Cardiac muscle cell (in vitro differentiated cells and primary cell): ENCODE data around the gene UBE2D2. TPM values are rescaled to one million over a fixed set of nuclear protein-coding genes. Genes with fewer than 3 reads are reported as not detected.
A peak's percentile ranks its signal among the peaks of the same experiment; 100 is the strongest.

ENCODE experiments used
- DNase-seq, 2 donors: peaks; one replicate each; pipeline versions ENCODE4 v3.0.0 to v3.0.0-alpha.2; 2010 to 2017; ENCODE audit warnings: low read depth in 1 of 2, low spot score in 1 of 2
- H3K27ac ChIP-seq: fragments of 200-600 bp; sonication (generic); 2 replicates; pipeline ENCODE4 v1.5.1; 2016
- H3K27me3 ChIP-seq: fragments of 200-600 bp; sonication (generic); 2 replicates; pipeline ENCODE4 v1.6.0; 2016; ENCODE audit warnings: control low read depth
- H3K36me3 ChIP-seq: fragments of 200-600 bp; sonication (generic); 2 replicates; pipeline ENCODE4 v1.5.1; 2016; ENCODE audit warnings: control low read depth
- H3K4me1 ChIP-seq: fragments of 200-600 bp; sonication (generic); 2 replicates; pipeline ENCODE4 v1.8.1; 2017; ENCODE audit warnings: low read depth, mild to moderate bottlenecking, mixed run types
- H3K4me3 ChIP-seq: fragments of 200-600 bp; sonication (generic); 2 replicates; pipeline ENCODE4 v1.5.1; 2016; ENCODE audit warnings: mild to moderate bottlenecking
- H3K9me3 ChIP-seq: fragments of 200-600 bp; sonication (generic); 2 replicates; pipeline ENCODE4 v1.5.1; 2017; ENCODE audit warnings: low read depth, mild to moderate bottlenecking, control low read depth
- CTCF ChIP-seq: IDR thresholded peaks from 2 replicates; pipeline ENCODE4 v1.5.1; 2012; ENCODE audit warnings: low read depth, mild to moderate bottlenecking, low read length
- polyA plus RNA-seq: library from polyadenylated mRNA; unstranded; fragments of >200 nt; fragmentation: Nextera tagmentation; extraction: Ambion mirVana; gene quantifications from 2 replicates; pipeline ENCODE4 v1.2.1, GENCODE V29; 2016
- total RNA-seq: library from RNA; depleted of rRNA; stranded (reverse); fragments of >200 nt; gene quantifications from 2 replicates; pipeline ENCODE4 v1.2.3, GENCODE V29; 2016

UBE2D2 gene
- total and polyA plus RNA-seq, 2 experiments from 2014 or later: 236 to 338 TPM

GRCh38 chr5:139658501-139658927 lies 97.4 kb downstream of the UBE2D2 start:
- no peaks in the 10 kb centered on the region for H3K9me3 ChIP-seq
- H3K4me1 ChIP-seq: peaks cover 64% of the 10 kb centered on the region
- DNase-seq: peak in 1 of 2 donors; percentile 60
- no peaks in the 10 kb centered on the region for H3K36me3 ChIP-seq
- H3K4me3 ChIP-seq: no peak overlapping the region
- no peak for TF ChIP-seq CTCF
- H3K27me3 ChIP-seq: no peaks in the 10 kb centered on the region
- peak overlapping the region; percentile 99 for H3K27ac ChIP-seq

- H3K27ac ChIP-seq: peak overlapping the region; percentile 99
- H3K36me3 ChIP-seq: no peaks in the 10 kb centered on the region
- no peaks in the 10 kb centered on the region for H3K9me3 ChIP-seq
- no peaks in the 10 kb centered on the region for H3K27me3 ChIP-seq
- DNase-seq: peak; percentile 58 to 63
- peaks cover 58% of the 10 kb centered on the region for H3K4me1 ChIP-seq
- no peak overlapping the region for H3K4me3 ChIP-seq
- no peak for TF ChIP-seq CTCF
These were observed 98.0 kb downstream of the UBE2D2 start for GRCh38 chr5:139658928-139659667.

- H3K27me3 ChIP-seq: no peaks in the 10 kb centered on the region
- TF ChIP-seq CTCF: no peak
- peak in 1 of 2 donors; percentile 69 for DNase-seq
- H3K9me3 ChIP-seq: no peaks in the 10 kb centered on the region
- peaks cover 52% of the 10 kb centered on the region for H3K4me1 ChIP-seq
- no peak overlapping the region for H3K4me3 ChIP-seq
- peak overlapping the region; percentile 99 for H3K27ac ChIP-seq
- H3K36me3 ChIP-seq: no peaks in the 10 kb centered on the region
These were observed 98.6 kb downstream of the UBE2D2 start for GRCh38 chr5:139659695-139660101.

- no peak for DNase-seq
- Histone ChIP-seq H3K4me1 (peaks cover 51% of the 10 kb centered on the region), H3K27me3 (no peaks in the 10 kb centered on the region), H3K27ac (peak overlapping the region; percentile 99), H3K9me3 (no peaks in the 10 kb centered on the region), H3K4me3 (no peak overlapping the region), H3K36me3 (no peaks in the 10 kb centered on the region)
- no peak for TF ChIP-seq CTCF
These were observed 99.2 kb downstream of the UBE2D2 start for GRCh38 chr5:139660105-139660922.

- peak in 1 of 2 donors; percentile 91 for DNase-seq
- Histone ChIP-seq H3K4me3 (no peak overlapping the region), H3K36me3 (no peaks in the 10 kb centered on the region), H3K4me1 (peaks cover 52% of the 10 kb centered on the region), H3K27me3 (no peaks in the 10 kb centered on the region), H3K9me3 (no peaks in the 10 kb centered on the region), H3K27ac (peak overlapping the region; percentile 99)
- TF ChIP-seq CTCF: no peak
These were observed 100.0 kb downstream of the UBE2D2 start for GRCh38 chr5:139660923-139661814.
